Stimulated activated CD8-positive, alpha-beta memory T cell treated with anti-CD3 and anti-CD28 coated beads, Interleukin-2, amount 100 ng/mL, for 1 hour (primary cell): Measurements from ENCODE around the gene ZNF222.

Source experiments
- DNase-seq, 2 donors: peaks; one replicate each; pipeline ENCODE4 v3.0.0-alpha.2; 2020; ENCODE audit warnings: low read depth in 2 of 2

Gene ZNF222

DNA sequence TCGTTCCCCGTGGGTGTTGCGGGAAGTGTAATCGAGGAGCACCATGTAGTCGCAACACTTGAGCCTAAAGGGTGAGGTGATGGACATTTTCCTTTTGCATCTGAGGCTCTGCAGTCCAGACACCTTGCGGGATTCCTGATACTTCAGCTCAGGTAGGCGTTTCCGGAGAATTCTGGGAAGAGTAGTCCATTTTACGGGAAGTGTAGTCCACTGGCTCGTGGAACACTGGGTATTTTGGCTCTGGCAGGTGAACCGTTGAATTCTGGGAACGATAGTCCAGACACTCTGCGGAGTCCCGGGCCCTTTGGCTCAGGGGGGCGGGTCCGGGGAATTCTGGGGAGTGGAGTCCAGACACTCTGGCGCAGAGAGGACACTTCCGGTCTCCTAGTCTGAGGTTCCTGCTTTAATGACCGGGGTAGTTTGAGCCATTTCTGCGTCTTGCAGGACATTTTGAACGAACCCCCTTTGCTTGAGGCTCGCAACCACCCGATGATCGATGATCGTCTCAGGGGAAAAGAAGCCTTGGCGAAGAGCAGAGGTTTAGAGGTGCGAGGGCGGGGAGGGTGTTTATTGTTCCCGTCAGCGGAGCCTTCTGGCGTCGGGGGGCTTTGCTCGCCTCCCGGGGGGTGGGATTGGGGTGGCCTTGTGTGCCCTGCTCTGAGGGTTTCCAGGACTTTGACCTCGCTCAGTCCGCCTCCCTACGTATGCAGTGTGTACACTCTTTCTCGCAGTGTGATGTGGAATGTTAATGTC is 26.6 kb downstream of the ZNF222 start, which contains the start of gene ZNF223:
Gene ZNF223 (plus strand): TSS at position 387 of the 753 bp plus-strand sequence. CDS start 3,141 bp downstream, outside the sequence.
- peak; percentile 28 to 29 for DNase-seq

DNA sequence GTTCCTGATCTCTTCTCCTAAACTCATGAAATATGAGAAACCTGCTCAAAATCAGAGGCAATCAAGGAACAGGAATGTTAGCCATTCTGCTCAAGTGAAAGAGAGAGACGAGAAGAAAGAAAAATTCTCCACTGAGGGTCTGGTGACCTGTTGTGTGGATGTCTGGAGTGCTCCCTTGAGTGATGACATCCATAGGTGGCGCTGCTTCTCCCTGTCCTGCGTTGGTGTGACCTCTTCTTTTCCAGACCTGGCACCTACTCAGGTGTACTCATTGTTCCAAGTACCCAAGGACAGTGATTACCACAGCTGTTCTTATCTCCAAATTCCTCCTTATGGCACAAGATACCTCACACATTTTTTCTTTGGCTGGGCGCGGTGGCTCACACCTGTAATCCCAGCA is 30.7 kb downstream of the ZNF222 start:
- no peak for DNase-seq

DNA sequence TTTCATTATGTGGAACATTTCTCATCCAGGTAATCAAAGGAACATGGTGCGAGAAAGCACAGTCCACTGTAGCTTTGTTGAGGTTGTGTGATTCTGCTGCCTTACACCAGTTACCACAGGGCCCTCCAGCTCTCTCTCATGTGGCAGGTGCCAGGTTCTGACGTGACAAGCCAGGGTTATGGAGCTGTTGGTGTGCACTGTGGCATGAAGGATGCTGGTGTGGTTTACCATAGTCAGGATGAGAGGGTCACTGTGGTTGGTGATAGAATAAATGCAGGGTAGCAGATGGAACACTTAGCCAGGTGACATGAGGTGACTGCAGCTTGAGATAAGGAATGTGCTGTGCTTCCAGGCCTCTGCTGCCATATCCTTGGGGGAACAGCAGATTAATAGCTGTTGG is 34.0 kb downstream of the ZNF222 start:
- no peak for DNase-seq

GRCh38 chr19:44061038-44061437 is 35.9 kb downstream of the ZNF222 start:
- no peak for DNase-seq

GRCh38 chr19:44066305-44066704 is 41.1 kb downstream of the ZNF222 start:
- DNase-seq = no peak

- no peak for DNase-seq
These were observed 44.2 kb downstream of the ZNF222 start for GRCh38 chr19:44069415-44069814.

DNA sequence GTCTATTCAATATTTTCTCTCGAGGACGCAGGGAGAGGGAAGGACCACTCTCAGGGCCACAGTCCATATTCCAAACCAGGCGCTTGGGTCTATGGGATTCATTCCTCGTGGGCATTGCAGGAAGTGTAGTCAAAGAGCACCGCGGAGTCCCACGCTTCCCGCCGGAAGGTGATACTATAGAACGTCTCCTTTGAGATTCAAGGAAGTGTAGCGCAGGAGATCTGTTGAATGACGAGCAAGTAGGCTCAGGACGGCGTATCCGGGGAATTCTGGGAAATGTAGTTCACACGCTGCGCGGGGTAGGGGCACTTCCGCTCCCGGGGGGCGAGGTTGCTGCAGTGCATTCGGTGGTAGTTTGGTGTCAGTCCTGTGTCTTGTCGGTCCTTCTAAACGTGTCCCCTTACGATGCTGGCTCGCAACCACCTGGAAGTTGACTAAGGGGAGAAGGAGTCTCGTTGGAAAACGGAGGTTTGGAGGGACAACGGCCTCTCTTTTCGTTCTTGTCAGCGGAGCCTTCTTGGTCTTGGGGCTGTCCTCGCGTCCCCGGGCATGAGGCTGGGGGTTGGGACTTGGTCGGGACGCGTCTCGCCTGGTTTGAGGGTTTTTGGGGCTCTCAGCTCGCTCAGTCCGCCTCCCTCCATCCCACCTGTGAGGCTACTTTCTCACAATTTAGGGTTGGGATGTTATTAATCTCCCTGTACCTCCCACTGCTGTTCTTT is 46.8 kb downstream of the ZNF222 start, which contains the start of gene ZNF284:
Gene ZNF284 (plus strand): TSS at position 336 of the 719 bp plus-strand sequence. CDS start 4,231 bp downstream, outside the sequence.
- DNase-seq = peak; percentile 62 to 68

DNA sequence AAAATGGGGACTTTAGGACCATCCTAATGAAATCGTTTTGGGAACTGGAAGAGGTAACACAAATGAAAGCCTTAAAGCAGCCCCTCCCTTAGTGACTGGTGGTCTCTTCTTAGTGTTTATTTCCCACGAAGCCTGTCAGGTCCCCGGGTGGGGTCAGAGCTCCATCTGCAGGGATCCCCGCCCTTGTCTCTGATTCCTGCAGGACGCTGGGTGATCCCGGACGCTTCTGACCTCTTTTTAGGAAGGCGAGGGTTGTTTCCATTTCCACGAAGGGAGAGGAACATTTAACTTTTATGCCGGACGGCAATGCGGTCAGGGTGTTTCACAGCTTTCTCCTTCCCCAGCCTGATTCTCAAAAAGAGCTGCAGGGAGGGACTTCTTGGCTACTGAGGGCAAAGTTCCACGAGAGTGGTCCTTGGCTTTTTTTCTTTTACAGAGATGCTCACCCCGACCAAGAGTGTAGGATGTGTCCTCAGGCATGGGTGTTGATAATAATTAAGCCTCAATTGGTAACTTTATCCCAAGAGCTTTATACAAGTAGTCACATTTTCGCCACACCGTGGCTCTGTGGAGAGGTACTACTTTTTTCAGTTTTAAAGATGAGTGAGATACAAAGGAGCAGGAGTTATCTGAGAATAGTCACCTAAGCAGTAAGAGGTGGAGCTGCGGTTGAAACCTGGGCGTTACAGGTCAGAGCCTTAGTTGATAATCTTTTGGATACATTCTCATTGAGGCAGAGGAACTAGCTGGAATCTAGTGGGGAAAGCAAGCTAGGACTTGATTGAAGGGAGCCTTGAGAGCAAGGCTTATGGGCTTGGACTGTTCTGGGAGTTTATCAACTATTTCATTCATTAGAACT is 47.6 kb downstream of the ZNF222 start:
- no peak for DNase-seq

DNA sequence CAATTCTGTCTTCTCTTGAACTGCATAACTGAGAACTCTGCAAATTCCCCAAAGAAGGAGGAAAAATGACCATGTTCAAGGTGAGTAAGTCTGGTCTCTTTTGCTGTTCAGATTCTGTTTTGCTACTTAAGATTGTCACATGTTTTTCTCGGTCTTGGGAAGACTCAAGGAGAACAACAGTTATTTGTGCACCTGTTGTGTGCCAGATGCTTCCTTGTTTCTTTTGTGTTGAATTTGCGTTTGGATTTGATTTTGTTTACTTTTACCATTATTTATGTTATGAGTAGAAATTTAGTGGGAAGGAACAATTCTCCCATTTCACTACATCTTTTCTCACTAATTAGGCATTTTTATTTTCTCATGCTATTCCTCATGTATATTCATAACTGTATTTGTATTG is 51.1 kb downstream of the ZNF222 start:
- no peak for DNase-seq
